Vagina (tissue), 2 donors: ENCODE measurements around the gene RFC4. TPM values are rescaled to one million over a fixed set of nuclear protein-coding genes. Genes with fewer than 3 reads are reported as not detected.
"Not testable (repeated sequence)": the region's sequence is repeated elsewhere in the genome, so short reads cannot be mapped to it uniquely, and the experiment has no call there.

Experiments
- DNase-seq, 2 donors: peaks; one replicate each; pipeline ENCODE4 v3.0.0-alpha.2; 2017; ENCODE audit errors: extremely low spot score in 2 of 2
- H3K27ac ChIP-seq: fragments of 200-600 bp; sonication (generic); one replicate; pipeline ENCODE4 v1.5.1; 2019
- H3K27me3 ChIP-seq: fragments of 200-600 bp; sonication (generic); one replicate; pipeline ENCODE4 v1.5.1; 2019
- H3K36me3 ChIP-seq, 2 donors: fragments of 200-600 bp; sonication (generic); one replicate each; pipeline ENCODE4 v1.5.1; 2017 to 2019
- H3K4me1 ChIP-seq: fragments of 200-600 bp; sonication (generic); one replicate; pipeline ENCODE4 v1.5.1; 2019
- H3K4me3 ChIP-seq, 2 donors: fragments of 200-600 bp; sonication (generic); 1 replicate in 1 of 2; 2 replicates in 1 of 2; pipeline ENCODE4 v1.5.1; 2016 to 2019
- H3K9me3 ChIP-seq: fragments of 200-600 bp; sonication (generic); one replicate; pipeline ENCODE4 v1.5.1; 2019
- CTCF ChIP-seq, 3 experiments: fragments of 450-650 bp in 2 of 3; fragments of 200-600 bp in 1 of 3; sonication (generic) in 1 of 3; IDR thresholded peaks; one replicate each; pipeline ENCODE4 v1.5.1; 2017 to 2019; ENCODE audit warnings: antibody characterized with exemption in 3 of 3, mild to moderate bottlenecking in 2 of 3, moderate library complexity in 2 of 3
- POLR2A ChIP-seq, 2 donors: fragments of 450-650 bp; IDR thresholded peaks; one replicate each; pipeline ENCODE4 v1.6.1; 2017; ENCODE audit warnings: antibody characterized with exemption in 2 of 2, mild to moderate bottlenecking in 2 of 2, moderate library complexity in 2 of 2
- POLR2AphosphoS5 ChIP-seq, 2 donors: sonication (generic); formaldehyde crosslinking; IDR thresholded peaks; one replicate each; pipeline ENCODE4 v1.9.0; 2017; ENCODE audit warnings: antibody characterized with exemption in 2 of 2, mild to moderate bottlenecking in 2 of 2, low read depth in 1 of 2; ENCODE audit not compliant: insufficient read depth in 1 of 2
- intact Hi-C: fragments of 100-400 bp; cut with DNase I; formaldehyde crosslinking; loops from one replicate; pipeline ENCODE4 v1.15.1; 2023
- total RNA-seq: library from RNA; depleted of rRNA; stranded (reverse); fragments of >200 nt; gene quantifications from one replicate; pipeline ENCODE4 v1.2.3, GENCODE V29; 2016

Gene RFC4
- total RNA-seq, 1 donor from 2014 or later, result 8.3 TPM

GRCh38 chr3:186810336-186810996 lies 4.2 kb upstream of the RFC4 start:
- H3K36me3 ChIP-seq, result no peaks in the 10 kb centered on the region
- TF ChIP-seq CTCF (IDR thresholded peaks at IDR 0.05), result no peak
- TF ChIP-seq POLR2AphosphoS5 (IDR thresholded peaks at IDR 0.05; ENCODE audit: insufficient read depth in 1 of 2, low read depth in 1 of 2), result no peak
- TF ChIP-seq POLR2A (IDR thresholded peaks at IDR 0.05), result no peak
- DNase-seq, result no peak
- intact Hi-C loops, result no loop called here
- H3K9me3 ChIP-seq, result no peaks in the 10 kb centered on the region
- H3K4me3 ChIP-seq, result no peak overlapping the region
- H3K27me3 ChIP-seq, result no peaks in the 10 kb centered on the region
- peaks cover 5% of the 10 kb centered on the region for H3K4me1 ChIP-seq
- no peak overlapping the region for H3K27ac ChIP-seq

- Histone ChIP-seq H3K4me3 (no peak overlapping the region), H3K36me3 (no peaks in the 10 kb centered on the region), H3K27ac (no peak overlapping the region), H3K4me1 (peaks cover 14% of the 10 kb centered on the region), H3K27me3 (no peaks in the 10 kb centered on the region), H3K9me3 (no peaks in the 10 kb centered on the region)
- intact Hi-C loops, result no loop called here
- TF ChIP-seq POLR2A (IDR thresholded peaks at IDR 0.05) (no peak), POLR2AphosphoS5 (IDR thresholded peaks at IDR 0.05; ENCODE audit: insufficient read depth in 1 of 2, low read depth in 1 of 2) (no peak), CTCF (IDR thresholded peaks at IDR 0.05) (no peak)
- no peak for DNase-seq
These were observed 949 bp upstream of the RFC4 start for GRCh38 chr3:186807231-186807630.

GRCh38 chr3:186803447-186803846 lies 2.8 kb downstream of the RFC4 start:
- H3K36me3 ChIP-seq, H3K9me3 ChIP-seq, DNase-seq, H3K27ac ChIP-seq, H3K4me3 ChIP-seq, intact Hi-C loops, H3K27me3 ChIP-seq: not testable (repeated sequence)
- peaks cover 14% of the 10 kb centered on the region for H3K4me1 ChIP-seq

- no peak overlapping the region for H3K4me3 ChIP-seq
- no peak for TF ChIP-seq POLR2AphosphoS5 (IDR thresholded peaks at IDR 0.05; ENCODE audit: insufficient read depth in 1 of 2, low read depth in 1 of 2)
- TF ChIP-seq CTCF (IDR thresholded peaks at IDR 0.05), result no peak
- TF ChIP-seq POLR2A (IDR thresholded peaks at IDR 0.05), result no peak
- no peaks in the 10 kb centered on the region for H3K27me3 ChIP-seq
- intact Hi-C loops, result no loop called here
- peaks cover 14% of the 10 kb centered on the region for H3K4me1 ChIP-seq
- H3K36me3 ChIP-seq, result no peaks in the 10 kb centered on the region
- no peaks in the 10 kb centered on the region for H3K9me3 ChIP-seq
- no peak overlapping the region for H3K27ac ChIP-seq
- no peak for DNase-seq
These were observed 3.6 kb downstream of the RFC4 start for GRCh38 chr3:186802701-186803100.

GRCh38 chr3:186800285-186800684 lies 6.0 kb downstream of the RFC4 start:
- peaks cover 7% of the 10 kb centered on the region for H3K4me1 ChIP-seq
- no peaks in the 10 kb centered on the region for H3K36me3 ChIP-seq
- H3K27ac ChIP-seq, result no peak overlapping the region
- TF ChIP-seq CTCF (IDR thresholded peaks at IDR 0.05), result no peak
- no peak for TF ChIP-seq POLR2AphosphoS5 (IDR thresholded peaks at IDR 0.05; ENCODE audit: insufficient read depth in 1 of 2, low read depth in 1 of 2)
- no peak for TF ChIP-seq POLR2A (IDR thresholded peaks at IDR 0.05)
- DNase-seq, result no peak
- H3K27me3 ChIP-seq, result no peaks in the 10 kb centered on the region
- no peak overlapping the region for H3K4me3 ChIP-seq
- intact Hi-C loops, result no loop called here
- no peaks in the 10 kb centered on the region for H3K9me3 ChIP-seq
